ENCODE results near the gene CACNG6. TPM values are rescaled to one million over a fixed set of nuclear protein-coding genes. Genes with fewer than 3 reads are reported as not detected.
A peak's percentile ranks its signal among the peaks of the same experiment; 100 is the strongest.

Gene CACNG6
- total and polyA plus RNA-seq, 2 donors (not counting 3 experiments of a cell fraction or from before 2014, with no cell fraction given) = 5.0 to 5.4 TPM

DNA sequence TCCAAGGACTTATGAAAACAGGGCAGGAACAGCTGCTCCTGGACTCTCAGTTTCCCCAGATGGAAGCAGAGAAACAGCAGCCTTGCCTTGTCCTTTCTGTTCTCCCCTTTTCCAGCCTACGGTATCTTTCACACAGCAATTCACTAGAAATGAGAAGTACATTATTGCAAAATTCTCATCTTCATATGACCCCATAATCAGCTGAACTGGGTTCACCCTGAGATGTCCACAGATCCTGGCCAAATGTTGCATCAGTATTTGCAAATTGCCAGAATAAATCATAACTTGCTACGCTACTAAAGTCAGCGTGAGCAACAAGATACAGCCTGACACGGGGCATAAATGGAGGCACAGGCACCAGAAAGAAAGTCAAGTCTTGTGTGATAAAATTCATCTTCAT is 56.2 kb downstream of the CACNG6 start:
- Histone ChIP-seq H2AFZ (ENCODE audit: low read depth, low read length) (no peak overlapping the region), H3K9me1 (replicated peaks; ENCODE audit: control insufficient read depth, extremely low read depth, insufficient read depth, low read length) (no peaks in the 10 kb centered on the region), H3K4me2 (ENCODE audit: insufficient read depth, low read length) (no peak overlapping the region), H3K4me3 (replicated peaks in 1 of 3; ENCODE audit: insufficient read depth in 1 of 3, low read depth in 1 of 3, low read length in 3 of 3) (no peak overlapping the region), H3K9me3 (replicated peaks; ENCODE audit: control insufficient read depth, insufficient read depth, low read length) (no peaks in the 10 kb centered on the region), H3K9ac (replicated peaks; ENCODE audit: extremely low read depth, insufficient read depth, low read length) (no peak overlapping the region), H4K20me1 (replicated peaks; ENCODE audit: control insufficient read depth, extremely low read depth, insufficient read depth, low read length) (no peaks in the 10 kb centered on the region), H3K79me2 (ENCODE audit: control insufficient read depth, insufficient read depth, low read length) (no peaks in the 10 kb centered on the region), H3K36me3 (ENCODE audit: control insufficient read depth in 2 of 2, extremely low read depth in 1 of 2, insufficient read depth in 2 of 2, low read length in 2 of 2) (no peaks in the 10 kb centered on the region), H3K4me1 (ENCODE audit: control insufficient read depth, extremely low read depth, insufficient read depth, low read length) (no peaks in the 10 kb centered on the region), H3K27ac (ENCODE audit: insufficient read depth, low read depth, low read length) (no peak overlapping the region), H3K27me3 (ENCODE audit: control insufficient read depth in 2 of 2, insufficient read depth in 2 of 2, low read length in 2 of 2) (peaks cover 19 to 28% of the 10 kb centered on the region in 2 experiments)
- no TSS peak for BruUV-seq (replicated peaks)
- CTCF ChIA-PET = interaction anchor here (2.4 to 3.8 kb wide), 2 partner anchors 18 to 254 kb away, joined by 8 to 18 read pairs; no protein-coding TSS in a partner anchor
- POLR2A ChIA-PET = no interaction called here
- FAIRE-seq = no peak
- dilution Hi-C loops (cut with MboI; ENCODE audit: extremely low pct_ligation_motif_present, low sequenced_read_pairs) (no loop called here), intact Hi-C loops (cut with micrococcal nuclease) (no loop called here)
- TF ChIP-seq MYC (IDR thresholded peaks at IDR 0.05; ENCODE audit: low read depth, low read length) (no peak), POLR2A (IDR thresholded peaks at IDR 0.05; ENCODE audit: low read depth, low read length) (no peak), POLR2AphosphoS5 (IDR thresholded peaks at IDR 0.05; ENCODE audit: insufficient read depth, low read depth, low read length) (no peak), GATA2 (IDR thresholded peaks at IDR 0.05; ENCODE audit: insufficient read depth, insufficient read length, low read depth, low read length) (no peak), FOS (IDR thresholded peaks at IDR 0.05; ENCODE audit: borderline replicate concordance, insufficient read depth, low read length) (no peak), EZH2 (IDR thresholded peaks at IDR 0.05; ENCODE audit: borderline replicate concordance, low read depth, low read length, severe bottlenecking) (no peak), JUN (IDR thresholded peaks at IDR 0.05; ENCODE audit: borderline replicate concordance, insufficient read depth, insufficient read length, low read depth) (no peak)
- TF ChIP-seq, protein P1, sequence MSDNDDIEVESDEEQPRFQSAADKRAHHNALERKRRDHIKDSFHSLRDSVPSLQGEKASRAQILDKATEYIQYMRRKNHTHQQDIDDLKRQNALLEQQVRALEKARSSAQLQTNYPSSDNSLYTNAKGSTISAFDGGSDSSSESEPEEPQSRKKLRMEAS (IDR thresholded peaks at IDR 0.05; ENCODE audit: insufficient read depth, insufficient read length) = no peak
- TF ChIP-seq, protein P2, sequence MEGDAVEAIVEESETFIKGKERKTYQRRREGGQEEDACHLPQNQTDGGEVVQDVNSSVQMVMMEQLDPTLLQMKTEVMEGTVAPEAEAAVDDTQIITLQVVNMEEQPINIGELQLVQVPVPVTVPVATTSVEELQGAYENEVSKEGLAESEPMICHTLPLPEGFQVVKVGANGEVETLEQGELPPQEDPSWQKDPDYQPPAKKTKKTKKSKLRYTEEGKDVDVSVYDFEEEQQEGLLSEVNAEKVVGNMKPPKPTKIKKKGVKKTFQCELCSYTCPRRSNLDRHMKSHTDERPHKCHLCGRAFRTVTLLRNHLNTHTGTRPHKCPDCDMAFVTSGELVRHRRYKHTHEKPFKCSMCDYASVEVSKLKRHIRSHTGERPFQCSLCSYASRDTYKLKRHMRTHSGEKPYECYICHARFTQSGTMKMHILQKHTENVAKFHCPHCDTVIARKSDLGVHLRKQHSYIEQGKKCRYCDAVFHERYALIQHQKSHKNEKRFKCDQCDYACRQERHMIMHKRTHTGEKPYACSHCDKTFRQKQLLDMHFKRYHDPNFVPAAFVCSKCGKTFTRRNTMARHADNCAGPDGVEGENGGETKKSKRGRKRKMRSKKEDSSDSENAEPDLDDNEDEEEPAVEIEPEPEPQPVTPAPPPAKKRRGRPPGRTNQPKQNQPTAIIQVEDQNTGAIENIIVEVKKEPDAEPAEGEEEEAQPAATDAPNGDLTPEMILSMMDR (IDR thresholded peaks at IDR 0.05; ENCODE audit: extremely low read depth in 1 of 2, insufficient read depth in 1 of 2, low read depth in 1 of 2, low read length in 2 of 2) = no peak
- no peak for DNase-seq (ENCODE audit: low read depth, low spot score)

MicroRNAs within 50 kb of the gene (microRNA counts, 767-probe panel; counts per million panel counts)
- 723 counts per million, percentile 96 among the panel's probes with 10 or more counts for microRNA hsa-miR-935

Small RNA genes within 50 kb of the gene (small RNA-seq; reads per million reads assigned to genes)
- not detected for gene AC012314.20 (ENCODE audit: insufficient read depth, insufficient read length, low read depth, low replicate concordance)

Other genes starting within 250 kb of the CACNG6 start
- 0.58 and 0.73 TPM in 2 replicates for gene NLRP12, start 167.3 kb upstream of the CACNG6 start, total RNA-seq
- gene NLRP12, start 167.3 kb upstream of the CACNG6 start, polyA plus RNA-seq = 0.27 and 0.46 TPM in 2 replicates
- 128 and 133 TPM in 2 replicates for gene MYADM, start 123.8 kb upstream of the CACNG6 start, total RNA-seq
- gene MYADM, start 123.8 kb upstream of the CACNG6 start, polyA plus RNA-seq = 100 and 122 TPM in 2 replicates
- gene PRKCG, start 109.4 kb upstream of the CACNG6 start, total RNA-seq = not detected in 2 replicates
- 0.07 and 0.08 TPM in 2 replicates for gene PRKCG, start 109.4 kb upstream of the CACNG6 start, polyA plus RNA-seq
- gene CACNG7, start 82.4 kb upstream of the CACNG6 start, total RNA-seq = 0.78 and 1.3 TPM in 2 replicates
- gene CACNG7, start 82.4 kb upstream of the CACNG6 start, polyA plus RNA-seq = 0.92 and 1.1 TPM in 2 replicates
- 1.7 and 3.0 TPM in 2 replicates for gene CACNG8, start 28.7 kb upstream of the CACNG6 start, total RNA-seq
- 0.11 and 0.18 TPM in 2 replicates for gene CACNG8, start 28.7 kb upstream of the CACNG6 start, polyA plus RNA-seq
- not detected in 2 replicates for gene VSTM1, start 72.3 kb downstream of the CACNG6 start, total RNA-seq
- not detected in 2 replicates for gene VSTM1, start 72.3 kb downstream of the CACNG6 start, polyA plus RNA-seq
- not detected in 2 replicates for gene TARM1, start 89.7 kb downstream of the CACNG6 start, total RNA-seq
- not detected in 2 replicates for gene TARM1, start 89.7 kb downstream of the CACNG6 start, polyA plus RNA-seq
- gene OSCAR, start 109.2 kb downstream of the CACNG6 start, total RNA-seq = not detected in 2 replicates
- 0.08 and 0.10 TPM in 2 replicates for gene OSCAR, start 109.2 kb downstream of the CACNG6 start, polyA plus RNA-seq
- 119 and 132 TPM in 2 replicates for gene NDUFA3, start 111.2 kb downstream of the CACNG6 start, total RNA-seq
- 95.5 and 107 TPM in 2 replicates for gene NDUFA3, start 111.2 kb downstream of the CACNG6 start, polyA plus RNA-seq
- gene TFPT, start 124.0 kb downstream of the CACNG6 start, total RNA-seq = 32.1 and 36.2 TPM in 2 replicates
- 28.3 and 29.3 TPM in 2 replicates for gene TFPT, start 124.0 kb downstream of the CACNG6 start, polyA plus RNA-seq
- gene PRPF31, start 124.1 kb downstream of the CACNG6 start, total RNA-seq = 99.1 and 101 TPM in 2 replicates
- gene PRPF31, start 124.1 kb downstream of the CACNG6 start, polyA plus RNA-seq = 70.8 and 76.2 TPM in 2 replicates
- gene CNOT3, start 146.1 kb downstream of the CACNG6 start, total RNA-seq = 62.4 and 74.7 TPM in 2 replicates
- 16.4 and 20.4 TPM in 2 replicates for gene CNOT3, start 146.1 kb downstream of the CACNG6 start, polyA plus RNA-seq
- 5.0 and 6.9 TPM in 2 replicates for gene LENG1, start 168.1 kb downstream of the CACNG6 start, total RNA-seq
- gene LENG1, start 168.1 kb downstream of the CACNG6 start, polyA plus RNA-seq = 2.1 and 3.0 TPM in 2 replicates
- gene TMC4, start 181.5 kb downstream of the CACNG6 start, total RNA-seq = 0.71 and 0.74 TPM in 2 replicates
- 1.7 and 2.4 TPM in 2 replicates for gene TMC4, start 181.5 kb downstream of the CACNG6 start, polyA plus RNA-seq
- gene MBOAT7, start 197.9 kb downstream of the CACNG6 start, total RNA-seq = 175 and 218 TPM in 2 replicates
- gene MBOAT7, start 197.9 kb downstream of the CACNG6 start, polyA plus RNA-seq = 204 and 256 TPM in 2 replicates
- 37.4 and 40.7 TPM in 2 replicates for gene TSEN34, start 199.7 kb downstream of the CACNG6 start, total RNA-seq
- gene TSEN34, start 199.7 kb downstream of the CACNG6 start, polyA plus RNA-seq = 81.9 and 107 TPM in 2 replicates
- gene RPS9, start 209.2 kb downstream of the CACNG6 start, total RNA-seq = 1,192 and 1,260 TPM in 2 replicates
- 3,343 and 4,230 TPM in 2 replicates for gene RPS9, start 209.2 kb downstream of the CACNG6 start, polyA plus RNA-seq
- gene LILRB3, start 231.4 kb downstream of the CACNG6 start, total RNA-seq = not detected in 2 replicates
- gene LILRB3, start 231.4 kb downstream of the CACNG6 start, polyA plus RNA-seq = not detected in 2 replicates

Measured in endothelial cell of umbilical vein (primary cell).